ENCODE data around the gene KIF3A. TPM values are rescaled to one million over a fixed set of nuclear protein-coding genes. Genes with fewer than 3 reads are reported as not detected.

The KIF3A gene
- polyA plus RNA-seq, 1 of the 3 experiments (the other 2 are of a cell fraction) = 5.1 TPM

GRCh38 chr5:132778129-132778528, 40.8 kb upstream of the KIF3A start:
- no peaks in the 10 kb centered on the region for H3K27me3 ChIP-seq (ENCODE audit: insufficient read depth)
- 84% methylated on average over 4 of the region's 4 CpGs for WGBS (ENCODE audit: low lambda C conversion rate)
- peak overlapping the region; percentile 92; the same call in 1 of the 2 replicates for H3K4me2 ChIP-seq
- TF ChIP-seq RAD21 (IDR thresholded peaks at IDR 0.05; ENCODE audit: low read length) (no peak), JUND (IDR thresholded peaks at IDR 0.05) (no peak), NFIC (IDR thresholded peaks at IDR 0.05; ENCODE audit: borderline replicate concordance) (no peak), NRF1 (IDR thresholded peaks at IDR 0.05; ENCODE audit: low read depth, low read length) (no peak), FOXJ3 (CRISPR knock-in tag; IDR thresholded peaks at IDR 0.05) (no peak), GATA2 (CRISPR knock-in tag; IDR thresholded peaks at IDR 0.05) (no peak), EP300 (IDR thresholded peaks at IDR 0.05; ENCODE audit: borderline replicate concordance in 1 of 2, low read depth in 1 of 2, low read length in 1 of 2) (no peak), IRF3 (IDR thresholded peaks at IDR 0.05; ENCODE audit: low read depth, low read length) (no peak), FOSL2 (IDR thresholded peaks at IDR 0.05; ENCODE audit: borderline replicate concordance, low read depth) (no peak), POLR2AphosphoS5 (IDR thresholded peaks at IDR 0.05; ENCODE audit: low read depth, low read length) (no peak), MEF2A (IDR thresholded peaks at IDR 0.05; ENCODE audit: borderline replicate concordance, low read depth) (no peak), TAF1 (IDR thresholded peaks at IDR 0.05; ENCODE audit: borderline replicate concordance, low read depth, low read length) (no peak)
- ChIA-PET CTCF (interaction anchor here (1.0 to 1.8 kb wide), 6 partner anchors 11 to 251 kb away, joined by 3 to 11 read pairs (median 4); no protein-coding TSS in a partner anchor), POLR2A (interaction anchor here (0.6 kb wide), 1 partner anchor 569 kb away, joined by 3 read pairs; no protein-coding TSS in a partner anchor)
- H3K36me3 ChIP-seq (replicated peaks in 1 of 2; ENCODE audit: control insufficient read depth in 1 of 2, insufficient read depth in 2 of 2, low read length in 1 of 2) = no peaks in the 10 kb centered on the region
- peaks cover 5% of the 10 kb centered on the region for H3F3A ChIP-seq (replicated peaks; ENCODE audit: insufficient read depth)
- DNase-seq = no peak
- H3K9me2 ChIP-seq = no peaks in the 10 kb centered on the region
- H3K4me3 ChIP-seq (ENCODE audit: low read depth in 2 of 2, low read length in 1 of 2) = peak overlapping the region; percentile 75 to 85; a peak in 1 of 4 replicates
- no peaks in the 10 kb centered on the region for H3K9me3 ChIP-seq
- H3K9ac ChIP-seq = no peak overlapping the region
- H3K79me2 ChIP-seq (ENCODE audit: insufficient read depth) = peaks cover 36% of the 10 kb centered on the region
- peaks cover 26 to 35% of the 10 kb centered on the region in 2 experiments; a peak in 2 of 4 replicates for H3K4me1 ChIP-seq (ENCODE audit: control insufficient read depth in 1 of 2, insufficient read depth in 2 of 2, low read depth in 1 of 2, low read length in 1 of 2)
- H4K20me1 ChIP-seq (ENCODE audit: insufficient read depth) = no peaks in the 10 kb centered on the region
- H2AFZ ChIP-seq (ENCODE audit: low read depth) = peak overlapping the region; percentile 96
- no peak overlapping the region for H3K27ac ChIP-seq (ENCODE audit: low read depth in 2 of 2, low read length in 1 of 2)

GRCh38 chr5:132777209-132778069, 40.1 kb upstream of the KIF3A start, which contains the start of gene SEPTIN8:
SEPTIN8 (minus strand) TSS chr5:132777239; CDS start chr5:132777137, 102 bp downstream.
- Histone ChIP-seq H3F3A (replicated peaks; ENCODE audit: insufficient read depth) (peaks cover 5% of the 10 kb centered on the region), H3K4me2 (peak within 1 kb of the TSS; percentile 96), H3K9me2 (no peaks in the 10 kb centered on the region), H2AFZ (ENCODE audit: low read depth) (peak within 1 kb of the TSS; percentile 96), H3K27ac (ENCODE audit: low read depth in 2 of 2, low read length in 1 of 2) (no peak within 1 kb of the TSS; a peak in 1 of 4 replicates), H3K9ac (peak within 1 kb of the TSS; percentile 68), H4K20me1 (ENCODE audit: insufficient read depth) (no peaks in the 10 kb centered on the region), H3K79me2 (ENCODE audit: insufficient read depth) (peaks cover 41% of the 10 kb centered on the region), H3K27me3 (ENCODE audit: insufficient read depth) (no peaks in the 10 kb centered on the region), H3K4me1 (ENCODE audit: control insufficient read depth in 1 of 2, insufficient read depth in 2 of 2, low read depth in 1 of 2, low read length in 1 of 2) (peaks cover 19 to 42% of the 10 kb centered on the region in 2 experiments; a peak in 2 of 4 replicates), H3K36me3 (replicated peaks in 1 of 2; ENCODE audit: control insufficient read depth in 1 of 2, insufficient read depth in 2 of 2, low read length in 1 of 2) (no peaks in the 10 kb centered on the region), H3K4me3 (ENCODE audit: low read depth in 2 of 2, low read length in 1 of 2) (peak within 1 kb of the TSS; percentile 75 to 85), H3K9me3 (no peaks in the 10 kb centered on the region)
- DNase-seq = peak; percentile 90
- 18% methylated on average over 34 of the region's 82 CpGs for WGBS (ENCODE audit: low lambda C conversion rate)
- ChIA-PET CTCF (interaction anchor here (1.3 to 1.8 kb wide), 4 partner anchors 10 to 250 kb away, joined by 4 to 11 read pairs (median 5); no protein-coding TSS in a partner anchor), POLR2A (interaction anchor here (0.6 kb wide), 1 partner anchor 569 kb away, joined by 3 read pairs; no protein-coding TSS in a partner anchor)
- TF ChIP-seq MAX (IDR thresholded peaks at IDR 0.05; ENCODE audit: low read depth) = 0 out of 2 replicates have a peak, but pooled peaks have one; percentile 39
- peak; percentile 57 for TF ChIP-seq YY1 (IDR thresholded peaks at IDR 0.05; ENCODE audit: low read depth)
- TF ChIP-seq TEAD4 (IDR thresholded peaks at IDR 0.05; ENCODE audit: borderline replicate concordance, insufficient read depth) = no peak
- TF ChIP-seq POLR2AphosphoS5 (IDR thresholded peaks at IDR 0.05; ENCODE audit: low read depth, low read length) = peak; percentile 25; the same call in 1 of the 2 replicates
- TF ChIP-seq RAD21 (IDR thresholded peaks at IDR 0.05; ENCODE audit: low read length) = no peak

Data from SK-N-SH (cell line).